GM12873 (cell line): ENCODE results near the gene XRCC2.

ENCODE experiments used
- CTCF ChIP-seq: IDR thresholded peaks from 2 replicates; pipeline ENCODE4 v1.5.1; 2012; ENCODE audit warnings: low read depth, mild to moderate bottlenecking, moderate library complexity, low read length, control low read depth; ENCODE audit not compliant: insufficient read depth; ENCODE audit errors: missing control alignments

Gene XRCC2

GRCh38 chr7:152667958-152668357, 8.0 kb downstream of the XRCC2 start:
- TF ChIP-seq CTCF, result no peak

- no peak for TF ChIP-seq CTCF
Measured at GRCh38 chr7:152666078-152666477, 9.9 kb downstream of the XRCC2 start.

GRCh38 chr7:152664636-152665035, 11.3 kb downstream of the XRCC2 start:
- TF ChIP-seq CTCF, result no peak

GRCh38 chr7:152663931-152664330, 12.0 kb downstream of the XRCC2 start:
- no peak for TF ChIP-seq CTCF

- TF ChIP-seq CTCF, result no peak
Measured at GRCh38 chr7:152663148-152663740, 12.7 kb downstream of the XRCC2 start.

GRCh38 chr7:152661479-152661878, 14.5 kb downstream of the XRCC2 start:
- no peak for TF ChIP-seq CTCF

- TF ChIP-seq CTCF, result no peak
Measured at GRCh38 chr7:152660021-152660420, 15.9 kb downstream of the XRCC2 start.
